ENCODE measurements around the gene AGXT. TPM values are rescaled to one million over a fixed set of nuclear protein-coding genes. Genes with fewer than 3 reads are reported as not detected.

AGXT gene
- total RNA-seq, 2 donors from 2014 or later = not detected

- ATAC-seq (no peak), DNase-seq (ENCODE audit: low spot score in 2 of 2) (no peak)
- Mint-ChIP-seq H3K36me3 (no peaks in the 10 kb centered on the region), H3K9me3 (no peaks in the 10 kb centered on the region), H3K27ac (no peak overlapping the region)
Observed at GRCh38 chr2:240922982-240923537, 54.4 kb downstream of the AGXT start.

- Mint-ChIP-seq H3K27ac (no peak overlapping the region), H3K36me3 (no peaks in the 10 kb centered on the region), H3K9me3 (no peaks in the 10 kb centered on the region)
- DNase-seq (ENCODE audit: low spot score in 2 of 2) (peak in 1 of 2 donors; percentile 53), ATAC-seq (peak; percentile 32 to 42)
Observed at GRCh38 chr2:240925191-240925567, 56.6 kb downstream of the AGXT start.

- ATAC-seq (peak; percentile 32 to 47), DNase-seq (ENCODE audit: low spot score in 2 of 2) (peak in 1 of 2 donors; percentile 50)
- H3K27ac Mint-ChIP-seq = no peak overlapping the region
- no peaks in the 10 kb centered on the region for H3K36me3 Mint-ChIP-seq
- no peaks in the 10 kb centered on the region for H3K9me3 Mint-ChIP-seq
Observed at GRCh38 chr2:240925568-240926515, 57.2 kb downstream of the AGXT start.

- Mint-ChIP-seq H3K27ac (no peak overlapping the region), H3K9me3 (no peaks in the 10 kb centered on the region), H3K36me3 (no peaks in the 10 kb centered on the region)
- DNase-seq (ENCODE audit: low spot score in 2 of 2) (peak in 1 of 2 donors; percentile 48), ATAC-seq (no peak)
Observed at GRCh38 chr2:240926516-240927389, 58.1 kb downstream of the AGXT start.

GRCh38 chr2:240927390-240927781, 58.8 kb downstream of the AGXT start:
- no peak overlapping the region for H3K27ac Mint-ChIP-seq
- DNase-seq (ENCODE audit: low spot score in 2 of 2) = no peak
- no peak for ATAC-seq
- H3K36me3 Mint-ChIP-seq = no peaks in the 10 kb centered on the region
- H3K9me3 Mint-ChIP-seq = no peaks in the 10 kb centered on the region

GRCh38 chr2:240928476-240929363, 60.1 kb downstream of the AGXT start:
- DNase-seq (ENCODE audit: low spot score in 2 of 2) (peak in 1 of 2 donors; percentile 42), ATAC-seq (no peak)
- Mint-ChIP-seq H3K9me3 (no peaks in the 10 kb centered on the region), H3K27ac (peak overlapping the region; percentile 6), H3K36me3 (no peaks in the 10 kb centered on the region)

GRCh38 chr2:240929364-240930095, 60.9 kb downstream of the AGXT start:
- no peaks in the 10 kb centered on the region for H3K36me3 Mint-ChIP-seq
- H3K27ac Mint-ChIP-seq = no peak overlapping the region
- DNase-seq (ENCODE audit: low spot score in 2 of 2) (no peak), ATAC-seq (no peak)
- no peaks in the 10 kb centered on the region for H3K9me3 Mint-ChIP-seq

Other genes with a start within 250 kb of the AGXT start
- gene GPR35, start 243.3 kb upstream of the AGXT start, total RNA-seq = 1 to 10 TPM; 1.5 to 7.9 TPM
- gene AQP12B, start 185.9 kb upstream of the AGXT start, total RNA-seq = not detected
- gene AQP12A, start 177.0 kb upstream of the AGXT start, total RNA-seq = not detected
- gene KIF1A, start 48.6 kb upstream of the AGXT start, total RNA-seq = 1 to 10 TPM; 2.1 to 6.6 TPM
- gene MAB21L4, start 27.3 kb downstream of the AGXT start, total RNA-seq = not detected
- not detected for gene CROCC2, start 37.5 kb downstream of the AGXT start, total RNA-seq
- gene SNED1, start 129.8 kb downstream of the AGXT start, total RNA-seq = 1 to 10 TPM in 1 of 2 donors, under 1 TPM in 1; 0.34 to 7.1 TPM
- 10 to 100 TPM; 37.8 to 47.1 TPM for gene MTERF4, start 233.5 kb downstream of the AGXT start, total RNA-seq